ENCODE data around the gene LIN28B.

DNA sequence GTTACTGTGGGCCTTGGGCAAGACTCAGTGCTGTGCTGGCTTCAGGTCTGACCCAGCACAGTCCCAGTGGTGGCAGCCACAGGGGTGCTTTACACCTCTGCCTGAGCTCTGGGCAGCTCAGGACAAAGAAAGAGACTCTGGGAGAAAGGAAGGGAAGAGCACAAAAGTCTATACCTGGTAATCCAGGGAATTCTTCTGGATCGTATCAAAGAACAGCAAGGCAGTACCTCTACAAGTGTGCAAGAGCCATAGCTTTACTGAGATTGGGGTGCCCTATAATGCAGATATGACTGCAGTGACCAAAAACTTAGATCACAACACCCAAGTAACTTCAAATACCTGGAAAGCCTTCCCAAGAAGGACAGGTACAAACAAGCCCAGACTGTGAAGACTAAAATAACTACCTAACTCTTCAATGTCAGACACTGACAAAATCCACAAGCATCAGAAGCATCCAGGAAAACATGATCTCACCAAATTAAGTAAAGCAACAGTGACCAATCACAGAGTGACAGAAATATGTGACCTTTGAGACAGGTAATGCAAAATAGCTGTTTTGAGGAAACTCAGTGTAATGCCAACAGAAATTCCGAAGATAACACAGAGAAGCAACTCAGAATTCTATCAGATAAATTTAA is 47.9 kb upstream of the LIN28B start:
- TF ChIP-seq POLR2A (IDR thresholded peaks at IDR 0.05; ENCODE audit: low read length) (no peak), GATA1 (IDR thresholded peaks at IDR 0.05; ENCODE audit: low read depth, low read length) (no peak)

Measured in erythroblast (primary cell).